Activated CD8-positive, alpha-beta T cell treated with anti-CD3 and anti-CD28 coated beads for 36 hours (primary cell): ENCODE results near the gene SYT17. TPM values are rescaled to one million over a fixed set of nuclear protein-coding genes. Genes with fewer than 3 reads are reported as not detected.

Source experiments
- ATAC-seq: fragments of 200-7000 bp; cut with Tn5 transposase; one replicate; pipeline ENCODE4 v1.10.0; 2021; ENCODE audit warnings: mild to moderate bottlenecking, moderate library complexity
- CTCF ChIA-PET: fragments of 350-600 bp; sonication (Branson Sonifier 250); formaldehyde crosslinking; loops from one replicate; lab custom pipeline; 2021; ENCODE audit warnings: antibody characterized with exemption; lab: Charles Lee
- POLR2A ChIA-PET: fragments of 350-600 bp; sonication (Branson Sonifier 250); formaldehyde crosslinking; loops from one replicate; lab custom pipeline; 2021; ENCODE audit warnings: antibody characterized with exemption; lab: Charles Lee
- DNase-seq: peaks from one replicate; pipeline ENCODE4 v3.0.0-alpha.2; 2020
- H3K27ac Mint-ChIP-seq: one replicate; pipeline ENCODE4 v1.8.0; 2021; ENCODE audit warnings: mild to moderate bottlenecking, mixed read lengths
- H3K27me3 Mint-ChIP-seq: one replicate; pipeline ENCODE4 v1.8.0; 2021; ENCODE audit warnings: mixed read lengths
- H3K36me3 Mint-ChIP-seq: one replicate; pipeline ENCODE4 v1.8.0; 2021; ENCODE audit warnings: low read depth, mixed read lengths
- H3K4me1 Mint-ChIP-seq: one replicate; pipeline ENCODE4 v1.8.0; 2021; ENCODE audit warnings: low read depth, mixed read lengths
- H3K4me3 Mint-ChIP-seq: one replicate; pipeline ENCODE4 v1.8.0; 2021; ENCODE audit warnings: mild to moderate bottlenecking, moderate library complexity, mixed read lengths
- H3K9me3 Mint-ChIP-seq: one replicate; pipeline ENCODE4 v1.8.0; 2021; ENCODE audit warnings: mixed read lengths
- CTCF ChIP-seq: fragments of 200-600 bp; IDR thresholded peaks from one replicate; pipeline ENCODE4 v1.8.0; 2022; ENCODE audit warnings: antibody characterized with exemption, mild to moderate bottlenecking
- intact Hi-C: fragments of 100-400 bp; cut with micrococcal nuclease; formaldehyde crosslinking; loops from one replicate; pipeline ENCODE4 v1.10.0; 2022
- total RNA-seq, 2 experiments: library from RNA; stranded (reverse); gene quantifications; one replicate each; pipeline ENCODE4 v1.2.3, GENCODE V29; 2021

Gene SYT17
- total RNA-seq, 2 experiments from 2014 or later = 0.59 TPM; not detected in 1

GRCh38 chr16:19301931-19302330, 133.9 kb downstream of the SYT17 start:
- Mint-ChIP-seq H3K36me3 (no peaks in the 10 kb centered on the region), H3K27ac (no peak overlapping the region), H3K4me3 (no peak overlapping the region), H3K27me3 (peaks cover 2% of the 10 kb centered on the region), H3K9me3 (no peaks in the 10 kb centered on the region), H3K4me1 (no peaks in the 10 kb centered on the region)
- ATAC-seq (no peak), DNase-seq (no peak)
- ChIA-PET CTCF (no interaction called here), POLR2A (no interaction called here)
- TF ChIP-seq CTCF = no peak
- intact Hi-C loops = no loop called here

GRCh38 chr16:19304750-19305149, 136.7 kb downstream of the SYT17 start:
- Mint-ChIP-seq H3K9me3 (no peaks in the 10 kb centered on the region), H3K4me1 (no peaks in the 10 kb centered on the region), H3K27me3 (peaks cover 2% of the 10 kb centered on the region), H3K4me3 (no peak overlapping the region), H3K36me3 (no peaks in the 10 kb centered on the region), H3K27ac (no peak overlapping the region)
- ATAC-seq = no peak
- intact Hi-C loops = no loop called here
- ChIA-PET CTCF (no interaction called here), POLR2A (no interaction called here)
- TF ChIP-seq CTCF = no peak
- DNase-seq = no peak

GRCh38 chr16:19305443-19305842, 137.4 kb downstream of the SYT17 start:
- Mint-ChIP-seq H3K36me3 (no peaks in the 10 kb centered on the region), H3K27me3 (peaks cover 2% of the 10 kb centered on the region), H3K27ac (no peak overlapping the region), H3K4me1 (no peaks in the 10 kb centered on the region), H3K4me3 (no peak overlapping the region), H3K9me3 (no peaks in the 10 kb centered on the region)
- ChIA-PET CTCF (no interaction called here), POLR2A (no interaction called here)
- TF ChIP-seq CTCF = no peak
- no peak for ATAC-seq
- no peak for DNase-seq
- intact Hi-C loops = no loop called here

GRCh38 chr16:19307587-19308241, 139.7 kb downstream of the SYT17 start:
- no peak overlapping the region for H3K4me3 Mint-ChIP-seq

More at GRCh38 chr16:19307587-19308241, 139.7 kb downstream of the SYT17 start:
- DNase-seq = peak; percentile 5
- Mint-ChIP-seq H3K9me3 (no peaks in the 10 kb centered on the region), H3K4me1 (no peaks in the 10 kb centered on the region), H3K36me3 (no peaks in the 10 kb centered on the region), H3K27ac (no peak overlapping the region), H3K27me3 (peaks cover 2% of the 10 kb centered on the region)
- ATAC-seq = no peak
- CTCF ChIA-PET = no interaction called here
- POLR2A ChIA-PET = no interaction called here
- intact Hi-C loops = no loop called here
- no peak for TF ChIP-seq CTCF
